Measurements from ENCODE around the gene MTFR2. TPM values are rescaled to one million over a fixed set of nuclear protein-coding genes. Genes with fewer than 3 reads are reported as not detected.

Gene MTFR2
- total and polyA plus RNA-seq, 2 of the 13 experiments (the other 11 are each of a cell fraction or from before 2014, with no cell fraction given) = 6.7 to 10.7 TPM

- TF ChIP-seq ZNF281 (CRISPR knock-in tag; IDR thresholded peaks at IDR 0.05; ENCODE audit: borderline replicate concordance) (peak; percentile 97), SKI (IDR thresholded peaks at IDR 0.05; ENCODE audit: partially characterized antibody) (no peak), ZNF180 (CRISPR knock-in tag; IDR thresholded peaks at IDR 0.05; ENCODE audit: borderline replicate concordance, low read depth) (0 out of 2 replicates have a peak, but pooled peaks have one; percentile 89), KAT2B (IDR thresholded peaks at IDR 0.05; ENCODE audit: borderline replicate concordance, low read depth, low read length) (no peak), ZNF629 (CRISPR knock-in tag; conservative IDR thresholded peaks at IDR 0.05) (0 out of 2 replicates have a peak, but pooled peaks have one; percentile 20), TFDP1 (CRISPR knock-in tag; IDR thresholded peaks at IDR 0.05; ENCODE audit: borderline replicate concordance) (peak; percentile 57; the same call in 1 of the 2 replicates), FOSL2 (CRISPR knock-in tag; IDR thresholded peaks at IDR 0.05) (0 out of 2 replicates have a peak, but pooled peaks have one; percentile 1), RCOR2 (CRISPR knock-in tag; IDR thresholded peaks at IDR 0.05) (no peak), NR2F2 (IDR thresholded peaks at IDR 0.05; ENCODE audit: borderline replicate concordance, low read depth) (0 out of 2 replicates have a peak, but pooled peaks have one; percentile 4), ZFP1 (CRISPR knock-in tag; IDR thresholded peaks at IDR 0.05) (no peak), IKZF4 (CRISPR knock-in tag; IDR thresholded peaks at IDR 0.05; ENCODE audit: borderline replicate concordance, low read depth, not compliant biosample characterization) (peak; percentile 34), ZNF274 (CRISPR knock-in tag; IDR thresholded peaks at IDR 0.05) (0 out of 2 replicates have a peak, but pooled peaks have one; percentile 23), PBX3 (CRISPR knock-in tag; IDR thresholded peaks at IDR 0.05; ENCODE audit: borderline replicate concordance) (no peak; the same call in 1 of the 2 replicates), ZNF749 (CRISPR knock-in tag; IDR thresholded peaks at IDR 0.05; ENCODE audit: borderline replicate concordance) (peak; percentile 71), ZNF564 (CRISPR knock-in tag; IDR thresholded peaks at IDR 0.05) (peak; percentile 60; the same call in 1 of the 2 replicates), ZNF431 (CRISPR knock-in tag; IDR thresholded peaks at IDR 0.05; ENCODE audit: borderline replicate concordance, low read depth) (peak; percentile 67; the same call in 1 of the 2 replicates), ZNF891 (CRISPR knock-in tag; IDR thresholded peaks at IDR 0.05) (0 out of 2 replicates have a peak, but pooled peaks have one; percentile 12), EEA1 (CRISPR knock-in tag; IDR thresholded peaks at IDR 0.05; ENCODE audit: borderline replicate concordance) (0 out of 2 replicates have a peak, but pooled peaks have one; percentile 79), MAZ (IDR thresholded peaks at IDR 0.05; ENCODE audit: borderline replicate concordance, low read depth, low read length) (no peak), MAZ (CRISPR knock-in tag; IDR thresholded peaks at IDR 0.05; ENCODE audit: low read depth) (peak; percentile 73), BCL6 (CRISPR knock-in tag; IDR thresholded peaks at IDR 0.05) (no peak)
- TF ChIP-seq, protein P1, sequence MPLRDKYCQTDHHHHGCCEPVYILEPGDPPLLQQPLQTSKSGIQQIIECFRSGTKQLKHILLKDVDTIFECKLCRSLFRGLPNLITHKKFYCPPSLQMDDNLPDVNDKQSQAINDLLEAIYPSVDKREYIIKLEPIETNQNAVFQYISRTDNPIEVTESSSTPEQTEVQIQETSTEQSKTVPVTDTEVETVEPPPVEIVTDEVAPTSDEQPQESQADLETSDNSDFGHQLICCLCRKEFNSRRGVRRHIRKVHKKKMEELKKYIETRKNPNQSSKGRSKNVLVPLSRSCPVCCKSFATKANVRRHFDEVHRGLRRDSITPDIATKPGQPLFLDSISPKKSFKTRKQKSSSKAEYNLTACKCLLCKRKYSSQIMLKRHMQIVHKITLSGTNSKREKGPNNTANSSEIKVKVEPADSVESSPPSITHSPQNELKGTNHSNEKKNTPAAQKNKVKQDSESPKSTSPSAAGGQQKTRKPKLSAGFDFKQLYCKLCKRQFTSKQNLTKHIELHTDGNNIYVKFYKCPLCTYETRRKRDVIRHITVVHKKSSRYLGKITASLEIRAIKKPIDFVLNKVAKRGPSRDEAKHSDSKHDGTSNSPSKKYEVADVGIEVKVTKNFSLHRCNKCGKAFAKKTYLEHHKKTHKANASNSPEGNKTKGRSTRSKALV (CRISPR knock-in tag; IDR thresholded peaks at IDR 0.05) = peak; percentile 67
- TF ChIP-seq, protein P2, sequence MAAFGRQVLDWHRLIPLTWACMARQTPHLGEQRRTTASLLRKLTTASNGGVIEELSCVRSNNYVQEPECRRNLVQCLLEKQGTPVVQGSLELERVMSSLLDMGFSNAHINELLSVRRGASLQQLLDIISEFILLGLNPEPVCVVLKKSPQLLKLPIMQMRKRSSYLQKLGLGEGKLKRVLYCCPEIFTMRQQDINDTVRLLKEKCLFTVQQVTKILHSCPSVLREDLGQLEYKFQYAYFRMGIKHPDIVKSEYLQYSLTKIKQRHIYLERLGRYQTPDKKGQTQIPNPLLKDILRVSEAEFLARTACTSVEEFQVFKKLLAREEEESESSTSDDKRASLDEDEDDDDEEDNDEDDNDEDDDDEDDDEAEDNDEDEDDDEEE (CRISPR knock-in tag; IDR thresholded peaks at IDR 0.05) = peak; percentile 47; the same call in 1 of the 2 replicates
Measured at GRCh38 chr6:136289327-136289578, 39.1 kb upstream of the MTFR2 start (continued).

Data from HepG2 (cell line).